Gastroesophageal sphincter (tissue), 3 donors: ENCODE measurements around the gene LGALS4.
"Not testable (repeated sequence)": the region's sequence is repeated elsewhere in the genome, so short reads cannot be mapped to it uniquely, and the experiment has no call there.

Source experiments
- POLR2A ChIP-seq, 2 donors: fragments of 450-650 bp; IDR thresholded peaks; one replicate each; pipeline ENCODE4 v1.6.1; 2017; ENCODE audit warnings: antibody characterized with exemption in 2 of 2, mild to moderate bottlenecking in 2 of 2, moderate library complexity in 1 of 2
- POLR2AphosphoS5 ChIP-seq: sonication (generic); formaldehyde crosslinking; IDR thresholded peaks from one replicate; pipeline ENCODE4 v1.6.1; 2017; ENCODE audit warnings: antibody characterized with exemption
- TF ChIP-seq, protein P1 (sequence below), 4 experiments: fragments of 200-600 bp in 2 of 4; fragments of 450-650 bp in 2 of 4; sonication (generic) in 1 of 4; IDR thresholded peaks; one replicate each; pipeline ENCODE4 v1.5.1; 2017 to 2019; ENCODE audit warnings: antibody characterized with exemption in 4 of 4, mild to moderate bottlenecking in 2 of 4, moderate library complexity in 2 of 4

DNA sequence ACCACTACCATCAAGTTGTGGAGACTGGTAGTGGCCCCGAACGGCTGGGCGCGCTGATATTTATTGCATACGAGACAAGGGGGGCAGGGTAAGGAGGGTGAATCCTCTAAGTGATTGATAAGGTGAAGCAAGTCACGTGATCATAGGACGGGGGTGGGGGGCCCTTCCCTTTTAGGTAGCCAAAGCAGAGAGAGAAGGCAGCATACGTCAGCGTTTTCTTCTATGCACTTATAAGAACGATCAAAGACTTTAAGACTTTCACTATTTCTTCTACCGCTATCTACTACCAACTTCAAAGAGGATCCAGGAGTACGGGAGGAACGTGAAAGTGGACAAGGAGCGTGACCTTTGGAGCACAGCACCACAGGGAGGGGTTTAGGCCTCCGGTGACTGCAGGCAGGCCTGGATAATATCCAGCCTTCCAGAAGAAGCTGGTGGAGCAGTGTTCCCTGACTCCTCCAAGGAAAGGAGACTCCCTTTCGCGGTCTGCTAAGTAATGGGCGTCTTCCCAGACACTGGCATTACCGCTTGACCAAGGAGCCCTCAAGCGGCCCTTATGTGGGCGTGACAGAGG lies 47.0 kb upstream of the LGALS4 start:
- TF ChIP-seq POLR2A (IDR thresholded peaks at IDR 0.05); POLR2AphosphoS5: not testable (repeated sequence)
- TF ChIP-seq, protein P1, sequence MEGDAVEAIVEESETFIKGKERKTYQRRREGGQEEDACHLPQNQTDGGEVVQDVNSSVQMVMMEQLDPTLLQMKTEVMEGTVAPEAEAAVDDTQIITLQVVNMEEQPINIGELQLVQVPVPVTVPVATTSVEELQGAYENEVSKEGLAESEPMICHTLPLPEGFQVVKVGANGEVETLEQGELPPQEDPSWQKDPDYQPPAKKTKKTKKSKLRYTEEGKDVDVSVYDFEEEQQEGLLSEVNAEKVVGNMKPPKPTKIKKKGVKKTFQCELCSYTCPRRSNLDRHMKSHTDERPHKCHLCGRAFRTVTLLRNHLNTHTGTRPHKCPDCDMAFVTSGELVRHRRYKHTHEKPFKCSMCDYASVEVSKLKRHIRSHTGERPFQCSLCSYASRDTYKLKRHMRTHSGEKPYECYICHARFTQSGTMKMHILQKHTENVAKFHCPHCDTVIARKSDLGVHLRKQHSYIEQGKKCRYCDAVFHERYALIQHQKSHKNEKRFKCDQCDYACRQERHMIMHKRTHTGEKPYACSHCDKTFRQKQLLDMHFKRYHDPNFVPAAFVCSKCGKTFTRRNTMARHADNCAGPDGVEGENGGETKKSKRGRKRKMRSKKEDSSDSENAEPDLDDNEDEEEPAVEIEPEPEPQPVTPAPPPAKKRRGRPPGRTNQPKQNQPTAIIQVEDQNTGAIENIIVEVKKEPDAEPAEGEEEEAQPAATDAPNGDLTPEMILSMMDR (IDR thresholded peaks at IDR 0.05), result not testable (repeated sequence)
